MM.1S (cell line): Measurements from ENCODE around the gene PDSS2.

Experiments used
- EZH2 ChIP-seq: fragments of 300-600 bp; sonication (generic); optimal IDR thresholded peaks from 2 replicates; pipeline ENCODE3; 2017; ENCODE audit warnings: low read depth, mild to moderate bottlenecking, antibody characterized with exemption, low read length, mixed read lengths
- TF ChIP-seq, protein P1 (sequence below): fragments of 300-600 bp; sonication (generic); IDR thresholded peaks from 2 replicates; pipeline ENCODE4 v1.5.1; 2016; ENCODE audit warnings: antibody characterized with exemption, low read length, mixed read lengths

GRCh38 chr6:107171513-107171912 lies 287.9 kb downstream of the PDSS2 start:
- TF ChIP-seq, protein P1, sequence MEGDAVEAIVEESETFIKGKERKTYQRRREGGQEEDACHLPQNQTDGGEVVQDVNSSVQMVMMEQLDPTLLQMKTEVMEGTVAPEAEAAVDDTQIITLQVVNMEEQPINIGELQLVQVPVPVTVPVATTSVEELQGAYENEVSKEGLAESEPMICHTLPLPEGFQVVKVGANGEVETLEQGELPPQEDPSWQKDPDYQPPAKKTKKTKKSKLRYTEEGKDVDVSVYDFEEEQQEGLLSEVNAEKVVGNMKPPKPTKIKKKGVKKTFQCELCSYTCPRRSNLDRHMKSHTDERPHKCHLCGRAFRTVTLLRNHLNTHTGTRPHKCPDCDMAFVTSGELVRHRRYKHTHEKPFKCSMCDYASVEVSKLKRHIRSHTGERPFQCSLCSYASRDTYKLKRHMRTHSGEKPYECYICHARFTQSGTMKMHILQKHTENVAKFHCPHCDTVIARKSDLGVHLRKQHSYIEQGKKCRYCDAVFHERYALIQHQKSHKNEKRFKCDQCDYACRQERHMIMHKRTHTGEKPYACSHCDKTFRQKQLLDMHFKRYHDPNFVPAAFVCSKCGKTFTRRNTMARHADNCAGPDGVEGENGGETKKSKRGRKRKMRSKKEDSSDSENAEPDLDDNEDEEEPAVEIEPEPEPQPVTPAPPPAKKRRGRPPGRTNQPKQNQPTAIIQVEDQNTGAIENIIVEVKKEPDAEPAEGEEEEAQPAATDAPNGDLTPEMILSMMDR, result no peak
- TF ChIP-seq EZH2, result no peak
